AG08395 (cell line): ENCODE measurements around the gene LGI4.
A peak's percentile ranks its signal among the peaks of the same experiment; 100 is the strongest.
"Not testable (repeated sequence)": the region's sequence is repeated elsewhere in the genome, so short reads cannot be mapped to it uniquely, and the experiment has no call there.

Experiments used
- DNase-seq: peaks from one replicate; pipeline ENCODE4 v3.0.0; 2012; ENCODE audit warnings: mixed read lengths, low spot score

Gene LGI4

GRCh38 chr19:35105411-35106290, 29.2 kb downstream of the LGI4 start:
- no peak for DNase-seq

DNA sequence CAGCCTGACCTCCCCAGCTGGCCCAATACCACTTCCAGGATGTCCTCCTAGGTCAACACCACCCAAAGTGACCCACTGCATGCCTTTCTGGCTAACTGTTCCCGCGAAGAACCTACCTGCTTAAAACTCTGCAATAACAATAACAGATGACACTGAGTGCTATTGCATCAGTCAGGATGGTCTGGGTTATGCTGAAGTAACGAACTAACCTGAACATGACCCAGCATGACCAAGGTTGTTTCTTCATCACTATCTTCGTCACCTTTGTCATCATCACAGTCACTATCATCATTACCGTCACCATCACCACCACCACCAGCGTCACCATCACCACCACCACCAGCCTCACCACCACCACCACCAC, 29.8 kb downstream of the LGI4 start:
- no peak for DNase-seq

- DNase-seq: no peak
Observed at GRCh38 chr19:35104361-35104760, 30.5 kb downstream of the LGI4 start.

DNA sequence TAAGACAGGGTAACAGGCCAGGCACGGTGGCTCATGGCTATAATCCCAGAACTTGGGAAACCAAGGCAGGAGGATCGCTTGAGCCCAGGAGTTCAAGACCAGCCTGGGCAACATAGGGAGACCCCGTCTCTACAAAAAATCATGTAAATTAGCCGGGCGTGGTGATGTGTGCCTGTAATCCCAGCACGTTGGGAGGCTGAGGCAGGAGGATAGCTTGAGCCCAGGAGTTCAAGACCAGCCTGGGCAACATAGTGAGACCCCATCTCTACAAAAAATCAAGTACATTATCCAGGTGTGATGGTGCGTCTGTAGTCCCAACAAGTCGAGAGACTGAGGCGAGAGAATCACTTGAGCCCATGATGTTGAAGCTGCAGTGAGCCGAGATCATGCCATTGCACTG, 31.2 kb downstream of the LGI4 start:
- not testable (repeated sequence) for DNase-seq

- not testable (repeated sequence) for DNase-seq
Observed at GRCh38 chr19:35101949-35102348, 32.9 kb downstream of the LGI4 start.

GRCh38 chr19:35100588-35101533, 34.0 kb downstream of the LGI4 start:
- DNase-seq: no peak

DNA sequence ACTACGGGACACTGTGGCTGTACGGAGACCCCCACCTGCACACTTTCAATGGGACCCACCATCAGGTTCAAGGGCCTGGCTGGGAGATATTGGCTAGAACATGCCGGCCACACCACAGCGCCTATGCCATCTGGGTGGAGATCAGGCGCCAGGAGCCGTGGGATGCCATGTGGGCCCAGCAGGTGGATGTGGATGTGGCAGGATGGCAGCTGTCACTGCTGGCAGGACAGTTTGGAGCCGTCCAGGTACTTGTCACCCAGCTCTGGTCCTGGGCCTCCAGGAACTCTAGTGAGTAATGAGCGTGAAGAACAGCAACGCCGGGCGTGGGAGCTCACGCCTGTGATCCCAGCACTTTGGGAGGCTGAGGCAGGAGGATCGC, 35.0 kb downstream of the LGI4 start:
- DNase-seq: no peak

DNA sequence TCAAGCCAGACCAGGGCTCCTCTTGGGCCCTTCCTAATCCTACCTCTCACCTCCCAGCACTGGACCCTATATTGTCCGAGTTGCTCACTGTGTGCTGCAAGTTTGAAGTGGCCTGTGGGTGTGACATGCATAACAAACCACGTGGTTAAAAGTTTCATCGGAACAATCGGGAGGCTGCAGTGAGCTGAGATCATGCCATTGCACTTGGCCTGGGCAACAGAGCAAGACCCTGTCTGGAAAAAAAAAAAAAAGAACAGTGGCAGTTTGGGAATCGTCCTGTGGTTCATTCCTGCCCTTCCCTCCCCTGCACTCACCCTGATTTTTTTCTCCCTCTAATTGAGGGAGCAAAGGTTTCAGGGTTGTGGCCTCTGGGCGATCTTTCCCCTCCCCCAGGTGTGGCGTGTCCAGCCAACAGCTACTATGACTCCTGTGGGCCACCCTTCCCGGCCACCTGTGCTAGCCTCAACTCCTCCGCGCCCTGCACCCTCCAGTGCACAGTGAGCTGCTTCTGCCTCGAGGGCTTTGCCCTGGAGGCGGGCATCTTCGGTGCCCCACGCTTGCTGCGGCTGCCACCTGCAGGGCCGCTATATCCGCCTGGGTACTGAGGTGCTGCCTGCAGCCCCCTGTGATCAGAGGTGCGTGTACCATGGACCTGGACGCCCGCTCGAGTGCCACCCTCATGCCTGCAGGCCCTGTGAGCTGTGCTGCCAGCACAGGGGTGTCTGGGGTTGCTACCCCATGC, 35.5 kb downstream of the LGI4 start:
- DNase-seq: no peak

- peak; percentile 32 for DNase-seq
Observed at GRCh38 chr19:35098413-35099049, 36.3 kb downstream of the LGI4 start.

DNA sequence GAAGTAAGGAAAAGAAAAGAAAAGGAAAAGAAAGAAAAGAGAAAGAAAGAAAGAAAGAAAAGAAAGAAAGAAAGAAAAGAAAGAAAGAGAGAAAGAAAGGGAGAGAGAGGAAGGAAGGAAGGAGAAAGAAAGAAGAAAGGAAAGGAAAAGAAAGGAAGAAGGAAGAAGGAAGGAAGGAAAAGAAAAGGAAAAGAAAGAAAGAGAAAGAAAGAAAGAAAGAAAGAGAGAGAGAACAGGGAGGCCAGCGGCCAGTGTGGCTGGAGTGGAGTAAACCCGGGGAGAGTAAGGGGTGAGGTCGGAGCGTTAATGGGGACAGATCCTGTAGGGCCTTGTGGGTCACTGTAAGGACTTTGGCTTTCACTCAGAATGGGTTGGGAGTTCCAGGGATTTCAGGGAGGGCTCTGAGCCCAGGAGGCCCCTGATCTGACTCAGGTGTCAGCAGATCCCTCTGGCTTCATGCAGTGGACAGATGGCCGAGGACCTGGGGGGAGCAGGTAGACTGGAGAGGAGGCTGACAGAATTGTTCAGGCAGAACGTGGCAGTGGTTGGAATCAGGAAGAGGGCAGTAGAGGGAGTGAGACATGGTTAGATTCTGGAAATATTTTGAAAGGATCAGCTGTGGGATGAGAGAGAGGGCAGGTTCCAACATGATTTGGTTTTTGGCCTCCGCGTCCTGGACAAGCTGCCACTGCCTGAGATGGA, 39.0 kb downstream of the LGI4 start:
- DNase-seq: no peak

GRCh38 chr19:35094656-35095055, 40.2 kb downstream of the LGI4 start:
- no peak for DNase-seq

DNA sequence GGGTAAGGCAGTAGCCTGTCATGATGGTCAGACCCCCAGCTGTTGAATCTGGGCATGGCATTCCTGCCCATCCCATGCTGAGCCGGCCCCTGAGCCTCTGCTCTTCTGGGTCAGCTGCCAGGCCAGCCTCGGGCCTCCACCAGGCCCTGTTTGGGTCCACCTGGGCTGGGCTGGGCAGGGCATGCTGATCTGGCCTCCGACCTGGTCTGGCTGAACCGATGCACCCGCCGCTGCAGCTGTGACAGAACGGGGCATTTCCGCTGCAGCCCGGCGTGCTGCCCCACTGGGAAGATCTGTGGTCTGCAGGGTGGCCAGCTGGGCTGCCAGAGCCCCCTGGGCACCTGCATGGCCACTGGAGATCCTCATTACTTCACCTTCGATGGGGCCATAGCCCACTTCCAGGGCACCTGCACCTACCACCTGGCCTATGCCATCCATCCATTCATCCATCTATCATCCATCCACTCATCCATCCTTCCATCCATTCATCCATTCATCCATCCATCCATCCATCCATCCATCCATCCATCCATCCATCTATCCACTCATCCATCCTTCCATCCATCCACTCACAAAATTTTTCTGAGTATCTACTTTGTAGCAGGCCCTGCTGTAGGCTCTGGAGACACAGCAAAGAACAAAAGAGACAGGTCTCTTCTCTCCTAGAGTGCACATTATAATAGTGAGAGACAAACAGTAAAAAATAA, 40.8 kb downstream of the LGI4 start:
- no peak for DNase-seq

DNA sequence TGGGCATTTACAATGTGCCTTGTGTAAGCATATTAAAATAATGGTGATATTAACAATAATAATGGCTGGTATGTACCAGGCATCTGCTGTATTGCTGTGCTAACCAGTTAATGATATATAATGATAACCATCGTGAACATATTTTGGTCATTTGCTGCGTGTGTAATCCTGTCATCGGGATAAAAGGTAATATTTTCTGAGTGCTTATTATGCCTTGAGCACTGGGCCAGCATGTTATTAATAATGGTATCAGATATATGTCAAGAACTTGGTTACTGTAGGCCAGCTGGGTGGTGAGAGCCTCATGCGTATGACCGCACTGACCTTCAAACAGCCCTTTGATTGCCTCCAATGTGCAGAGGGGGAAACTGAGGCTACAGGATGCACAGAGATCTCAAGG, 41.4 kb downstream of the LGI4 start:
- DNase-seq: no peak

DNA sequence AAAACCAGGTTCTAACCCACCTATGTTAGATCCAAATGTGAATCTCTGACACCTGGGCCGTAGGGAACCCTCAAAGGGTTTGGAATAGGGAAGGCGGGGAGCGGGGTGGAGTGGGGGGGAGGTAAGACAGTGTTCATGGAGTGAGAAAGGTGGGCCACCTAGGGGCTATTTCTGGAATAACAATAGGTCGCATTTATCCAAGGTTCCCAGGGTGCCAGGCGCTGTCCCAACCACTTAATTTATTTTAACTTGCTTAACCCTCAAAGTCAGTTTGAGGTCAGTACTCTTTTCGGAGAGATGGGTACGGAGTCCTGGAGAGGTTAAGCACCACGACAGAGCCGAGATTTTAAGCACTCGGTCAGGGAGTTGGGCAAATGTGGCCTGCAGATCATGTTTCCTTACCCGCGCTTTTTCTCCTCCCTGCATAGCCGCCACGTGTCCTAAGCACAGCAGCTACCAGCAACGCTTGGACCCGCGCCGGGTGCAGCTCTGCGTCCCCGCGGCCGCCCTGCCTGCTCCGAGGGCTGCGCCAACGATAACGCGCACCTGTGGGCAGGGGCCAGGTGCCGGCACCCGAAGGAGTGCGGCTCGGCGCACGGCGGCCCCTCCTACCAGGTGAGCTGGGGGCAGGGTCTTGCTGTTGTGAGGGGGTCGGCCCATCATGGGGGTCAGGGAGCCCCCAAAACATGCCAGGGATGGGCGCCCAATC, 44.2 kb downstream of the LGI4 start:
- DNase-seq: peak; percentile 84

DNA sequence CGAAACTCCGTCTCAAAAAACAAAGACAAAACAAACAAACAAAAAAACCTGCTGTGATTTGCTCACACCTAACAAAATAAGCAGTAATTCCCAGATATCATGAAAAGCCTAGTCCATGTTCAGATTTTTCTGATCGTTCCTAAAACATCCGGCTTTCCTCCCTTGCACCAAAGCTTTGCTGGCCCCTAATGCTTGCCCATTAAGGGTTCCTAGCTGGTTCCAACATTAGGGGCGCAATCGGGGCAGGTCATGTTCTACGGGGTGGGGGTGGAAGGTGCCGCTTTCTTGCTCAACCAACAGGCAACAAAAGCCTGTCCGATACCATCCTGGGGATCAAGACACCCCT, 44.7 kb downstream of the LGI4 start:
- no peak for DNase-seq

DNA sequence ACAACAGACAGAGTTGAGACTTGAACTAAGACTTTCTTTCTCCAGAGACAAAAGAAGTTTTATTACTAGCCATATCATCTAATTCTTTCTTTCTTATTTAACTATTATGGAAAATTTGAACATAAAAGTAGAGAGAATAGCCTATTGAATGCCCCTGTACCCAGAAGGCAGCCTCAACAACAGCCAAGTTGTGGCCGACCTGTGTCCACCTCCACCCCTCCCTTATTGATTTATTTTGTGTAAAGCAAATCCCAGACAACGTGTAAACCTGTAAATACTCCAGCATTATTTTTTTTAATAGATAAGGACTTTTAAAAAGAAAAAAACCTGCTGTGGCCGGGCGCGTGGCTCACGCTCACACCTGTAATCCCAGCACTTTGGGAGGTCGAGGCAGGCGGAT, 45.3 kb downstream of the LGI4 start:
- DNase-seq: no peak

DNA sequence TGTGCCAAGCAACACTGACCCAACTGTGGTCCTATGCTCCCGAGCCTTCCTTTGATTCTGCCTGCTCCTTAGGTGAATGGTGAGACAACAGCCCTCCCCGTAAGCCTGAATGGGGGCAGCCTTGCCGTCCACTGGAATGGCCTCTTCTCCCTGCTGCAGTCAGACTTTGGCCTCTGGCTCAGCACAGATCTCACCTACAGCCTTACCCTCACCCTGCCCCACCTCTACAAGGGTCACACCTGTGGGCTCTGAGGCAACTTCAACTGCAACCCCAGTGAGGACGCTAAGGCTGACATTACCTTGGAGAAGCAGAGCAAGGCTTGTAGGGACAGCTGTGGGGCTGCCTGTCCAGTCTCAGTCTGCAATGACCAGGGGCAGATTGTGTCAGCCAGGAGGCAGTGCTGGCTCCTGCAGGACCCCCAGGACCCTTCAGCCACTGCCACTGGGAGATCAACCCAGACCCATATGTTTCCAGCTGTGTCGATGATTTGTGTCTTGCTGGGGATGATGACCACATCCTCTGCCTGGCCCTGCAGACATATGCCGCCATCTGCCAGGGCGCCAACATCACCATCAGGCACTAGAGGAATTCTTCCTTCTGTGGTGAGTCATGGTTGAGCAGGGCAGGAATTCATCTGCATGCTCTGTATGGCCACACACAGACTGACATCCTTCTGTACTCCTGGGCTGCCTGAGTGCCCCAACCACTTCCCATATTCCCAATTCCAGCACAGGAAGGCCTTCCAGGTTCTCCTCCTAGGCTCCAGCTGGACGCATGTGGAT, 46.5 kb downstream of the LGI4 start:
- DNase-seq: peak; percentile 95

GRCh38 chr19:35087393-35087792, 47.5 kb downstream of the LGI4 start:
- DNase-seq: no peak

- DNase-seq: no peak
Observed at GRCh38 chr19:35086455-35086854, 48.4 kb downstream of the LGI4 start.
